BJ (cell line): ENCODE results near the gene ID3. TPM values are rescaled to one million over a fixed set of nuclear protein-coding genes. Genes with fewer than 3 reads are reported as not detected.

Experiments
- CTCF ChIA-PET: fragments of 350-600 bp; formaldehyde crosslinking; extraction: SDS; loops from one replicate; lab custom pipeline; 2021; ENCODE audit warnings: antibody characterized with exemption, inconsistent platforms; lab: Yijun Ruan, JAX
- POLR2A ChIA-PET: fragments of 300-600 bp; sonication (Branson Sonifier 250); formaldehyde crosslinking; extraction: SDS; loops from one replicate; lab custom pipeline; 2021; ENCODE audit warnings: antibody characterized with exemption; lab: Charles Lee
- DNase-seq: peaks from one replicate; pipeline ENCODE4 v3.0.0-alpha.2; 2011; ENCODE audit warnings: low read depth
- H3K27me3 ChIP-seq: 2 replicates; pipeline ENCODE4 v1.6.0; 2011; ENCODE audit warnings: low read length; ENCODE audit not compliant: control insufficient read depth, insufficient read depth
- H3K36me3 ChIP-seq: 2 replicates; pipeline ENCODE4 v1.5.1; 2011; ENCODE audit warnings: low read length; ENCODE audit not compliant: control insufficient read depth, insufficient read depth
- H3K4me3 ChIP-seq: 2 replicates; pipeline ENCODE4 v1.5.1; 2011; ENCODE audit warnings: low read depth, mild to moderate bottlenecking, control low read depth, low read length
- polyA plus RNA-seq: library from polyadenylated mRNA; depleted of rRNA; stranded (reverse); fragments of >200 nt; gene quantifications from 2 replicates; pipeline ENCODE4 v1.2.3, GENCODE V29; 2011
- TF ChIP-seq, protein P1 (sequence below): IDR thresholded peaks from 2 replicates; pipeline ENCODE4 v1.5.1; 2011; ENCODE audit warnings: low read depth, mild to moderate bottlenecking, control low read depth, inconsistent platforms, low read length, moderate library complexity; ENCODE audit not compliant: insufficient read depth

The ID3 gene
- polyA plus RNA-seq, 1 experiment: 379 TPM

DNA sequence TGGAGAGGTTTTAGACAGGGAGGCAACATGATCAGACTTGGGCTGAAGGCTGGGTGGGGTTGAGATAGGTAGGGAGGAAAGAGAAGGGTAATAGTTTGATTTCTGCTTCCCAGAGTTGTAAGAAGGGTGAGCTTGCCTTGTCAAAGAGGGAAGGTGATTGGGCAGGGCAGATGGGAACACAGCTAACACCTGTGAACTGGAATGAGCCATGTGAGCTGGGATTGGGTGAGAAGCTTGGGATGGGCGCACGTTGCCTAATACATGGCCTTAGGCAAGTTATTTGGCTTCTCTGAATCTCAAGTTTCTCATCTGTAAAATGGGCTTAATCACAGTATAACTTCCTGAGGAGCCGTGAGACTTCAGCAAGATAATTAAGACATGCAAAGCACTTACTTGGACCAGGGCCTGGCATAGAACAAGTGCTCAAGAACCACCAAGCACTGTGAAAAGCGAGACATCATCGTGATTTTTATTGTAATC, 33.8 kb upstream of the ID3 start:
- no peaks in the 10 kb centered on the region for H3K27me3 ChIP-seq
- no peak for DNase-seq
- TF ChIP-seq, protein P1, sequence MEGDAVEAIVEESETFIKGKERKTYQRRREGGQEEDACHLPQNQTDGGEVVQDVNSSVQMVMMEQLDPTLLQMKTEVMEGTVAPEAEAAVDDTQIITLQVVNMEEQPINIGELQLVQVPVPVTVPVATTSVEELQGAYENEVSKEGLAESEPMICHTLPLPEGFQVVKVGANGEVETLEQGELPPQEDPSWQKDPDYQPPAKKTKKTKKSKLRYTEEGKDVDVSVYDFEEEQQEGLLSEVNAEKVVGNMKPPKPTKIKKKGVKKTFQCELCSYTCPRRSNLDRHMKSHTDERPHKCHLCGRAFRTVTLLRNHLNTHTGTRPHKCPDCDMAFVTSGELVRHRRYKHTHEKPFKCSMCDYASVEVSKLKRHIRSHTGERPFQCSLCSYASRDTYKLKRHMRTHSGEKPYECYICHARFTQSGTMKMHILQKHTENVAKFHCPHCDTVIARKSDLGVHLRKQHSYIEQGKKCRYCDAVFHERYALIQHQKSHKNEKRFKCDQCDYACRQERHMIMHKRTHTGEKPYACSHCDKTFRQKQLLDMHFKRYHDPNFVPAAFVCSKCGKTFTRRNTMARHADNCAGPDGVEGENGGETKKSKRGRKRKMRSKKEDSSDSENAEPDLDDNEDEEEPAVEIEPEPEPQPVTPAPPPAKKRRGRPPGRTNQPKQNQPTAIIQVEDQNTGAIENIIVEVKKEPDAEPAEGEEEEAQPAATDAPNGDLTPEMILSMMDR: no peak
- ChIA-PET CTCF (interaction anchor here (0.9 to 4.5 kb wide), 5 partner anchors 38 to 49 kb away, joined by 3 to 16 read pairs (median 4); no protein-coding TSS in a partner anchor), POLR2A (interaction anchor here (1.1 kb wide), 1 partner anchor 33 kb away, joined by 3 read pairs; no protein-coding TSS in a partner anchor)
- H3K36me3 ChIP-seq: no peaks in the 10 kb centered on the region
- no peak overlapping the region for H3K4me3 ChIP-seq

GRCh38 chr1:23592209-23592892, 33.0 kb upstream of the ID3 start:
- no peaks in the 10 kb centered on the region for H3K36me3 ChIP-seq
- no peaks in the 10 kb centered on the region for H3K27me3 ChIP-seq
- DNase-seq: no peak
- no peak overlapping the region for H3K4me3 ChIP-seq
- TF ChIP-seq, protein P1: no peak
- POLR2A ChIA-PET: interaction anchor here (1.1 kb wide), 1 partner anchor 33 kb away, joined by 3 read pairs; no protein-coding TSS in a partner anchor
- CTCF ChIA-PET: interaction anchor here (0.9 to 4.5 kb wide), 5 partner anchors 37 to 48 kb away, joined by 3 to 16 read pairs (median 4); no protein-coding TSS in a partner anchor

DNA sequence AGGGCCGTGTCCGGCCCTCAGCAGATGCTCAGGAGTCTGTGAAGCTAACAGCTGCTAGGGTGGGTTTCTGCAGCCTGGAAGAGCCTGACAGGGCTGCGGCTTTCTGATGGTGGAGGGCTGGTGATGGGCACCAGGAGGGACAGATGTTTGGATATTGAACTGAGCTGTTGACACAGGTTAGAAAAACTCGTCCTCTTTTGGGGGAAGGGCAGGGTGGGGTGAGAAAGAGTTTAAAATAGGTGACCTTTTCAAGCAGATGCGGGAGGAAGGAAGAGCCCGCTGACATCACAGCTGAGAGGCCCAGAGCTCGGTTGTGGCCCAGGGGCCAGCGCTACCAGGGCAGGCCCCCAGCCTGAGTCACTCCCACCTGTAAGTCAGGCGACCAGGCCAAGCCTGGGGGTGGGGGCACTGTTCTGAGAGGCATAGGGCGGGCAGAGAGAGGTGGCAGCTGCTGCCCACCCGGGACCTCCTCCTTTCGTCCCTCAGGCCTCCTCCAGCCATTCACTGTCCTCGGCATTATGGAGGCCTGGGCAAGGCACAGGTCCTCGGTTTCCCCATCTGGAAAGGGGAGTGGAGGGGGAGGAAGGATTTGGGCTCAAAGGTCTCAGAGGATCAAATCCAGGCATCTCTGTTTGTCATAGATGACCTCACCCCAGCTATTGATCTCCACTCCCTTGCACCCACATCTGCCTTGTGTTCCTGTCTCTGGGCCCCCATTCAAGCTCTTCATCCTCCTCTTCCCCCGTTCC, 32.3 kb upstream of the ID3 start:
- TF ChIP-seq, protein P1: no peak
- POLR2A ChIA-PET: no interaction called here
- H3K4me3 ChIP-seq: no peak overlapping the region
- H3K36me3 ChIP-seq: no peaks in the 10 kb centered on the region
- no peak for DNase-seq
- CTCF ChIA-PET: interaction anchor here (1.6 to 4.5 kb wide), 3 partner anchors 36 to 48 kb away, joined by 4 to 16 read pairs (median 4); no protein-coding TSS in a partner anchor
- no peaks in the 10 kb centered on the region for H3K27me3 ChIP-seq

DNA sequence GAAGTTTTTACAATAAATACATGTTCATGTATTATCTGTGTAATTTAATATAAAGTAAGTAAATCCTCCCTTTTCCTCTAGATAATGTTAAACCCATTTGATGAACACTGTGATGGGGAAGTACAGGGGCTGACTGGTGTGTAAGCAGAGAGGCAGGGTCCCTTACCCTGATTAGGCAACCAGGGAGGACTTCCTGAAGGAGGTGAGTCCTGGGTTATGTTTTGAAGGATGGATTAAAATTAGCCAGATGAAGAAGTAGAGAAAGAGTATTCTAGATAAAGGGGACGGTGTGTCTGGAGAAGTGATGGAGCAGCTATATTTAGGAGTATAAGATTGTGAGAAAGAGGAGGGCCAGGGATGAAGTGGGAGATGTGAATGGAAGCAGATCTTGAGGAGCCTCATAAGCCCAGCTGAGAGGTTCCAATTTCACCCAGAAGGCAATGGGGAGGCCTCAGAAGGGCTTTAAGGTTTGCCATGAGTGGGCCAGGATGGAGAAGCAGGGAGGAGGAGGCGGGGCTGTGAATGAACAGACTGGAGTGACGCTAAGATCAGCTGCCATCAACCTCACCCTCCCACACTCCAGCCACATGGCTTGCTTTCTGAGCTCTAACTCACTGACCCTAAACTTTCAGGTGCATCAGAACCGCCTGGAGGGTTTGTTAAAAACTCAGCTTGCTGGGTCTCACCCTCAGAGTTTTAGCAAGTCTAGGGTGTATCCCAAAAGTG, 30.9 kb upstream of the ID3 start:
- ChIA-PET POLR2A (no interaction called here), CTCF (interaction anchor here (4.5 kb wide), 1 partner anchor 45 kb away, joined by 16 read pairs; no protein-coding TSS in a partner anchor)
- H3K27me3 ChIP-seq: no peaks in the 10 kb centered on the region
- TF ChIP-seq, protein P1: no peak
- no peaks in the 10 kb centered on the region for H3K36me3 ChIP-seq
- DNase-seq: no peak
- H3K4me3 ChIP-seq: no peak overlapping the region
